Glutamatergic neuron (in vitro differentiated cells): ENCODE measurements around the gene MANSC4. TPM values are rescaled to one million over a fixed set of nuclear protein-coding genes. Genes with fewer than 3 reads are reported as not detected.
"Not testable (repeated sequence)": the region's sequence is repeated elsewhere in the genome, so short reads cannot be mapped to it uniquely, and the experiment has no call there.

Source experiments
- DNase-seq: peaks from one replicate; pipeline ENCODE4 v3.0.0; 2022
- H3K27ac Mint-ChIP-seq: one replicate; pipeline ENCODE4 v1.8.0; 2020; ENCODE audit warnings: mild to moderate bottlenecking, mixed read lengths, inconsistent platforms; ENCODE audit not compliant: unreplicated experiment
- H3K27me3 Mint-ChIP-seq: one replicate; pipeline ENCODE4 v1.8.0; 2020; ENCODE audit warnings: mild to moderate bottlenecking, moderate library complexity, mixed read lengths, inconsistent platforms; ENCODE audit not compliant: unreplicated experiment
- H3K36me3 Mint-ChIP-seq: one replicate; pipeline ENCODE4 v1.8.0; 2020; ENCODE audit warnings: mild to moderate bottlenecking, mixed read lengths, inconsistent platforms; ENCODE audit not compliant: unreplicated experiment
- H3K4me1 Mint-ChIP-seq: one replicate; pipeline ENCODE4 v1.8.0; 2020; ENCODE audit warnings: mild to moderate bottlenecking, low read depth, mixed read lengths, inconsistent platforms; ENCODE audit not compliant: unreplicated experiment
- H3K4me3 Mint-ChIP-seq: one replicate; pipeline ENCODE4 v1.8.0; 2020; ENCODE audit warnings: mild to moderate bottlenecking, mixed read lengths, inconsistent platforms; ENCODE audit not compliant: unreplicated experiment
- H3K9me3 Mint-ChIP-seq: one replicate; pipeline ENCODE4 v1.8.0; 2020; ENCODE audit warnings: mild to moderate bottlenecking, moderate library complexity, mixed read lengths, inconsistent platforms; ENCODE audit not compliant: unreplicated experiment
- total RNA-seq: library from RNA; stranded (reverse); fragmentation: NEBNext Ultra II Directional; extraction: Animal tissue kit (Norgen Biotek cat#: 25700); gene quantifications from one replicate; pipeline ENCODE4 v1.2.1, GENCODE V29; 2021; ENCODE audit not compliant: unreplicated experiment
- TF ChIP-seq, protein P1 (sequence below): fragments of 200-600 bp; sonication (generic); IDR thresholded peaks from one replicate; pipeline ENCODE4 v1.5.0; 2021; ENCODE audit not compliant: partially characterized antibody, unreplicated experiment

MANSC4 gene
- total RNA-seq, 1 donor from 2014 or later, result not detected

DNA sequence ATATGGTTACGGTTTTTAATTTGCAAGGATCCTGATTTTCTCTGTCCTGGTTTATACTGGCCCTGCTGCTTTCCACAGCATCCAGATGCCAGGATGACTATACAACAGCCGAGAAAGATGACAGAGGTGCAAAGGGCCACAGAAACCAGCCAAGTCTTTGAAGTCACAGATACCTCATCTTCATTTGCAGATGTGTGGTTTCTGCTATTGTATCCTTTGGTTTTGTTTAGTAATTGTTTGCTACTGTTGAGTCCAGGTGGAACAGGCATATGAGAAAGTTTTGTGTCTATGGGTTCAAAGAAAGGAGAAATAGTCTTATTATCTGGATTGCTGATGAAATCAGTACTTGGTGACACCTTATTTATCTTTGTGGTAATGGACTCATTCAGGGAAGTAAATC lies 17.3 kb downstream of the MANSC4 start:
- Mint-ChIP-seq H3K9me3 (no peaks in the 10 kb centered on the region), H3K4me3 (no peak overlapping the region), H3K36me3 (no peaks in the 10 kb centered on the region), H3K27me3 (no peaks in the 10 kb centered on the region), H3K4me1 (no peaks in the 10 kb centered on the region), H3K27ac (no peak overlapping the region)
- no peak for DNase-seq
- TF ChIP-seq, protein P1, sequence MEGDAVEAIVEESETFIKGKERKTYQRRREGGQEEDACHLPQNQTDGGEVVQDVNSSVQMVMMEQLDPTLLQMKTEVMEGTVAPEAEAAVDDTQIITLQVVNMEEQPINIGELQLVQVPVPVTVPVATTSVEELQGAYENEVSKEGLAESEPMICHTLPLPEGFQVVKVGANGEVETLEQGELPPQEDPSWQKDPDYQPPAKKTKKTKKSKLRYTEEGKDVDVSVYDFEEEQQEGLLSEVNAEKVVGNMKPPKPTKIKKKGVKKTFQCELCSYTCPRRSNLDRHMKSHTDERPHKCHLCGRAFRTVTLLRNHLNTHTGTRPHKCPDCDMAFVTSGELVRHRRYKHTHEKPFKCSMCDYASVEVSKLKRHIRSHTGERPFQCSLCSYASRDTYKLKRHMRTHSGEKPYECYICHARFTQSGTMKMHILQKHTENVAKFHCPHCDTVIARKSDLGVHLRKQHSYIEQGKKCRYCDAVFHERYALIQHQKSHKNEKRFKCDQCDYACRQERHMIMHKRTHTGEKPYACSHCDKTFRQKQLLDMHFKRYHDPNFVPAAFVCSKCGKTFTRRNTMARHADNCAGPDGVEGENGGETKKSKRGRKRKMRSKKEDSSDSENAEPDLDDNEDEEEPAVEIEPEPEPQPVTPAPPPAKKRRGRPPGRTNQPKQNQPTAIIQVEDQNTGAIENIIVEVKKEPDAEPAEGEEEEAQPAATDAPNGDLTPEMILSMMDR, result no peak

DNA sequence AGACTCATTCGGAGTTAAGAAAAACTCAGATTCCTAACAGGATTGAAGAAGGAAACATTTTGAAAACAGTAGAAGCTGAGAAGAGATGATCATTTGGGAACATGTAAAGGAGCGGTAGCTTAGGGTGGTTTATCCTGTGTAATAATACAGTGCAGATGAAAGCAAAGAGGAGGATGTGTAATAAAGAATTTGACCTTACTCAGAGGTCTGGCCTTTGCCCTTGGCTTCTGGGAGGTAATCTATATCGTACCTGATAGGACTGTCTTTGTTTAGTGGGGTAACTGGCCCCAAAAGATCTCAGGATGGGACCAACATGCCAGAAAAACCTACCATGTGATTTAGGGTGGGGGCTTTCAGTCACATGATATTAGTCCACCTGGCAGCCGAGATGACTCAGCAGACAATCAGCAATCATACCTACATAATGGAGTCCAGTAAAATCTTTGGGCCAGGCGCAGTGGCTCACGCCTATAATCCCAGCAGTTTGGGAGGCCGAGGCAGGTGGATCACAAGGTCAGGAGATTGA lies 23.3 kb downstream of the MANSC4 start:
- H3K27me3 Mint-ChIP-seq, result no peaks in the 10 kb centered on the region

DNA sequence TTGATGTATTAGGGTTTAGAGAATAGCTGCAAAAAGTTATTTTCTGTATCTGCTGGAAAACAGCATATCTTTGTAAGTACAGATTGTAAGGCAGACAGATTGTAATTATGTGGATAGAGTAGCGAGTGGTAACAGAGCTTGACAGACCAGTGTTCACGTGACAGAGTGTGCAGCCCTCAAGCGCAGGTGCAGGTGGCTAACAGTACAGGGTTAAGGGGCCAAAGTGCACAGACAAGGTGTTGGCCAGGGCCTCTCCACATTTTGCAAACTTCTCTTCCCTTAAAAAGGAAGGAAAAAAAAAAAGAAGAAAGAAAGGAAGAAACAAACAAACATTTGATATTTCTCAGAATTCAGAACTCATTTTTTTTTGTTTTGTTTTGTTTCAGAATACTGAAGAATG lies 25.2 kb downstream of the MANSC4 start:
- Mint-ChIP-seq H3K4me3 (no peak overlapping the region), H3K4me1 (no peaks in the 10 kb centered on the region), H3K27ac (no peak overlapping the region), H3K27me3 (no peaks in the 10 kb centered on the region), H3K36me3 (no peaks in the 10 kb centered on the region), H3K9me3 (no peaks in the 10 kb centered on the region)
- TF ChIP-seq, protein P1, result no peak
- DNase-seq, result no peak

More for the DNA sequence above, 23.3 kb downstream of the MANSC4 start:
- TF ChIP-seq, protein P1, result no peak
- H3K9me3 Mint-ChIP-seq, result no peaks in the 10 kb centered on the region
- DNase-seq, result no peak
- H3K36me3 Mint-ChIP-seq, result no peaks in the 10 kb centered on the region
- H3K27ac Mint-ChIP-seq, result no peak overlapping the region
- no peak overlapping the region for H3K4me3 Mint-ChIP-seq
- H3K4me1 Mint-ChIP-seq, result no peaks in the 10 kb centered on the region

DNA sequence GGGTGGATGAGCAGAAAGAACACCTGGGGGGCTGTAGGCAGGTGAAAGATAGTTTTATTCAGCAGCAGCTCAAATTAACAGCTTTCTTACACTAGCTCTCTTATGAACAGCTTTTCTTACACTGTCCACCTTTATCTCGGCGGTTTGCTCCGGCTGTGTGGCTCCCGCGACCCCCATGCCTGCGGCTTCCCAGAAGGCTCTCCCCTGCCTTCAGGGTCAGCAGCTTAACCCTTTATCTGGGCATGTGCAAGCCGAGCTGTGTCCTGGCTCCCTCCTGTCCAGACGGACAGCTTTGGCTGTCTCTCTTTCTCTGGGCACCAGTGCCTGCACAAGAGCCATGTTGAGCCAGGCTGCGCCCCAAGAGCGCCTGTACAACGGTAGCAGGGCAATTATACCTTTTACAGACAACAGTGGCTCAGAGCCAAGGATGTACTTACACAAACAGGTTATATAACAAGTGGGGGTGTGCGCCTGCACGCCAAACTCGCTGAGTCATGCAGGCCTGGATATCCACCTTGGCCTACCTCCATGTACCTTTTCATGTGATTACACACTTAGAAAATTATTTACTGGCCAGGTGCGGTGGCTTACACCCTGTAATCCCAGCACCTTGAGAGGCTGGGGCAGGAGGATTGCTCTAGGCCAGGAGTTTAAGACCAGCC lies 28.5 kb downstream of the MANSC4 start:
- H3K9me3 Mint-ChIP-seq, result no peaks in the 10 kb centered on the region
- no peak overlapping the region for H3K4me3 Mint-ChIP-seq
- no peaks in the 10 kb centered on the region for H3K27me3 Mint-ChIP-seq
- H3K4me1 Mint-ChIP-seq, result no peaks in the 10 kb centered on the region
- TF ChIP-seq, protein P1, result no peak
- no peak for DNase-seq
- H3K36me3 Mint-ChIP-seq, result no peaks in the 10 kb centered on the region
- H3K27ac Mint-ChIP-seq, result no peak overlapping the region

DNA sequence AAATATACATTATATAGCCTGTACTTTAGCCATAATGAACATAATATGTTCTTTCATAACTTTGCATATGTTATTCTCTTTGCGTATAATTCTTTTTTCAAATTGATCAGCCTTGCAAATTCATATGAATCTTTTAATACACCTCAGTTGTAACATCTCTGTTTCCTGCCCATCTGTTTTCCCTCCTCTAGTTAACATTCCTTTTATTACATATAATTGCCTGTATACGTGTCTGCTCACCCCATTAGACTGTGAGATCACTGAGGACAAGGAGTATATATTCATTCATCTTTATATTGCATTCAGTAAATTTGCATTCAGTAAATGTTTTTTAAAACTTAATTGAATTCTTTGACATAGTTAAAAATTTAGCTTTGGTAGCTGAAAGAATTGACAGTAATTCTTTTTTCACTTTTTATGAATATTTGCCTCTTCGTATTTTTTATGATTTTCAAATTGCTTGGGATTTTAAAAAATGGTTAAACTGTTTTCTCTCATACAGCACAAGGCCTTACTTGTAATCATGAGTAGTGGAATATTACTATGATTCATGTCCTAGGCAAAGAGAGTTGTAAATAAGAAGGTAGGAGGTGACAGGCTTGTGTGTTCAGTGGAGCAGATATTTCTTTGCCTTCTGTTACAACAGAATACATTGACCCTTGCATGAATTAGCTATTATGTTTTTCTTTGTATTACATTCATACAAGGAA lies 32.8 kb downstream of the MANSC4 start:
- no peak overlapping the region for H3K27ac Mint-ChIP-seq
- peaks cover 4% of the 10 kb centered on the region for H3K27me3 Mint-ChIP-seq
- TF ChIP-seq, protein P1, result no peak

DNA sequence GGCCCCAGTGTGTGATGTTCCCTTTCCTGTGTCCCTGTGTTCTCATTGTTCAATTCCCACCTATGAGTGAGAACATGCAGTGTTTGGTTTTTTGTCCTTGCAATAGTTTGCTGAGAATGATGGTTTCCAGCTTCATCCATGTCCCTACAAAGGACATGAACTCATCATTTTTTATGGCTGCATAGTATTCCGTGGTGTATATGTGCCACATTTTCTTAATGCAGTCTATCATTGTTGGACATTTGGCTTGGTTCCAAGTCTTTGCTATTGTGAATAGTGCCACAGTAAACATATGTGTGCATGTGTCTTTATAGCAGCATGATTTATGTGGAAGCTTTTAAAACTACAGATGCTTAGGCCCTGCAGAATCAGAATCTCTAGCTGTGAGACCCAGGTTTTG lies 34.3 kb downstream of the MANSC4 start:
- not testable (repeated sequence) for H3K27me3 Mint-ChIP-seq, H3K36me3 Mint-ChIP-seq, DNase-seq, H3K4me3 Mint-ChIP-seq, H3K4me1 Mint-ChIP-seq, H3K9me3 Mint-ChIP-seq, H3K27ac Mint-ChIP-seq

More for the DNA sequence above, 32.8 kb downstream of the MANSC4 start:
- no peaks in the 10 kb centered on the region for H3K9me3 Mint-ChIP-seq
- H3K36me3 Mint-ChIP-seq, result peaks cover 2% of the 10 kb centered on the region
- no peak overlapping the region for H3K4me3 Mint-ChIP-seq
- H3K4me1 Mint-ChIP-seq, result no peaks in the 10 kb centered on the region
- DNase-seq, result no peak
